ENCODE measurements around the gene TEX48.

DNA sequence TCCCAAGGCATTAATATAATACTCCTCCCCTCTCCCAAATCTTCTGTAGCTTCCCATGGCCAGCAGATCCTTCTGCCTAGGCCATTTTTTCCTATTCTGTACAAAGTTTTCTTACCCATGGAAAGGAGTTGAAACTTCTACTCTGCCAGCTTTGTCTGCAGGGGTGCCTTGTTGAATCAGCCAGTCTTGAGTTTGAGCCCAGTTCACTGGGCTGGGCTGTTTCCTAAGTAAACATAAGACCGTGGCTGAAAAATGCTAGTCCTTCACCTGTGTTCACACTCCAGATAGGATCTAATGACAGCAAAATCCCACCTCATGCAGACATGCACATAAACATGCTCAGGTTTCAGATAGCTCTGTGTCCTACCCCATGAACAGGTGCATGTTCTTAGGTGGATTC is 10.4 kb downstream of the TEX48 start:
- TF ChIP-seq EP300 (conservative IDR thresholded peaks at IDR 0.05; ENCODE audit: poor library complexity, severe bottlenecking) (no peak), EZH2 (IDR thresholded peaks at IDR 0.05; ENCODE audit: borderline replicate concordance, insufficient read depth, low read length, poor library complexity, severe bottlenecking) (no peak), POLR2AphosphoS5 (IDR thresholded peaks at IDR 0.05) (no peak)
